HFF-Myc (cell line): Measurements from ENCODE around the gene ARPP21.

Experiments used
- DNase-seq: peaks from one replicate; pipeline ENCODE4 v3.0.0-alpha.2; 2011; ENCODE audit warnings: low read depth; ENCODE audit errors: extremely low read depth
- H3K4me3 ChIP-seq: replicated peaks from 2 replicates; pipeline ENCODE4 v1.5.1; 2011; ENCODE audit warnings: low read depth, mild to moderate bottlenecking, control low read depth, low read length
- TF ChIP-seq, protein P1 (sequence below): IDR thresholded peaks from 2 replicates; pipeline ENCODE4 v1.5.1; 2012; ENCODE audit warnings: mild to moderate bottlenecking, low read depth, low read length, control low read depth; ENCODE audit errors: missing control alignments

Gene ARPP21

DNA sequence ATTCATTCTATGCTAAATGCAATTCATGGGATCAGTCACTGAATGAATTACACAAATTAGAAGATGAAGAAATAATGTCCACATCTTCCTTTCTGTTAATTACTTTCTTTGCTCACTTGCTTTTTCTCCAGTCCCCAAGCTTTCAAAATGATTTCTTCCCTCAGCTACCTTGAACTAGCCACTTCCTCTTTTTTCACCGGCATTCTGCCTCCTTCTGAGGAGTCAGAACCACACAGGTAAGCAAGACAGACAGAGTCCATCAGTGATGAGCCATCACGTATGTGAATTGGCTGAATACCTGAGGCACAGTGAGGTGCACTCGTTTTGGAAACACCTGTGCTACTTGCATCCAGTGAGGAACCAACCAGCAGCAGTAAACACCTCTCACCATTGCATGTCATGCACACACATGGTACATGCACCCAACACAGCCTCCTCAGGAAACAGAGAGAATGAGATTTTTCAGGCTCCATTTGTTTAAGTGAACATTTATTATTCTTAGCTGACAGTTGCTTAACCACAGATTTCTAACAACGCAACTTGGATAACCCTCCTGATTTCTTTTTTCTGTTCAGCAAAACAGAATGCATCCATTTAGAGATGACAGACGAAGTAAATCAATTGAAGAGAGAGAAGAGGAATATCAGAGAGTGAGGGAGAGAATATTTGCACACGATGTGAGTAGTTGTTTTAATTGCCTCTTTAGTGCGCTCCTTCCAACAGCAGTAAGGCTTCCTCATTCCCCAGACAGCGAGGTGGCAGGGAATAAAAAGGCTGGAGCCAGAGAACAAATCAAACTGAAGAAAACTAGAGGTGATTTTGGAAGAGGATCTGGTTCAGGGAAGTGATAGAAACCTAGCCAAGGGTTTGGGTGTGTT is 69.3 kb downstream of the ARPP21 start:
- no peak for DNase-seq
- TF ChIP-seq, protein P1, sequence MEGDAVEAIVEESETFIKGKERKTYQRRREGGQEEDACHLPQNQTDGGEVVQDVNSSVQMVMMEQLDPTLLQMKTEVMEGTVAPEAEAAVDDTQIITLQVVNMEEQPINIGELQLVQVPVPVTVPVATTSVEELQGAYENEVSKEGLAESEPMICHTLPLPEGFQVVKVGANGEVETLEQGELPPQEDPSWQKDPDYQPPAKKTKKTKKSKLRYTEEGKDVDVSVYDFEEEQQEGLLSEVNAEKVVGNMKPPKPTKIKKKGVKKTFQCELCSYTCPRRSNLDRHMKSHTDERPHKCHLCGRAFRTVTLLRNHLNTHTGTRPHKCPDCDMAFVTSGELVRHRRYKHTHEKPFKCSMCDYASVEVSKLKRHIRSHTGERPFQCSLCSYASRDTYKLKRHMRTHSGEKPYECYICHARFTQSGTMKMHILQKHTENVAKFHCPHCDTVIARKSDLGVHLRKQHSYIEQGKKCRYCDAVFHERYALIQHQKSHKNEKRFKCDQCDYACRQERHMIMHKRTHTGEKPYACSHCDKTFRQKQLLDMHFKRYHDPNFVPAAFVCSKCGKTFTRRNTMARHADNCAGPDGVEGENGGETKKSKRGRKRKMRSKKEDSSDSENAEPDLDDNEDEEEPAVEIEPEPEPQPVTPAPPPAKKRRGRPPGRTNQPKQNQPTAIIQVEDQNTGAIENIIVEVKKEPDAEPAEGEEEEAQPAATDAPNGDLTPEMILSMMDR = no peak
- no peak overlapping the region for H3K4me3 ChIP-seq

DNA sequence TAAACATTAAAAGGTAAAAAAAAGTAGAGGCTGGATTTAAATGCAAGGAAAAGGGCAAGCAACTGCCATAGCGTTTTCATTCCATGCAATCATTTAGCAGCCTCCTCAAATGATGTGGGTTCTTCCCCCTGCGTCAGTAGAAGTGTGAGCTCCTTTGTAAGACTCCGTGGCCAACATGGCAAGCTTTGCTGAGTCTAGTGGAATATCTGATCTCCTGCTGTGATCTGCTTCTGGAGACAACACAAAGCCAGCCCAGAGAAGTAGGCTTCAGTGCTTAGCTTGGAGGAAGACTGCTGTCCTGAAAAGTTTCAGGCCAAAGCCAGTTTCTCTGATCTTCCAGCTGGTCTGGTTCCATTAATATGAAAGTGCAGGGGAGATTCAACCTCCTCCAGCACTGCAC is 70.4 kb downstream of the ARPP21 start:
- DNase-seq = no peak
- no peak overlapping the region for H3K4me3 ChIP-seq
- TF ChIP-seq, protein P1 = no peak

DNA sequence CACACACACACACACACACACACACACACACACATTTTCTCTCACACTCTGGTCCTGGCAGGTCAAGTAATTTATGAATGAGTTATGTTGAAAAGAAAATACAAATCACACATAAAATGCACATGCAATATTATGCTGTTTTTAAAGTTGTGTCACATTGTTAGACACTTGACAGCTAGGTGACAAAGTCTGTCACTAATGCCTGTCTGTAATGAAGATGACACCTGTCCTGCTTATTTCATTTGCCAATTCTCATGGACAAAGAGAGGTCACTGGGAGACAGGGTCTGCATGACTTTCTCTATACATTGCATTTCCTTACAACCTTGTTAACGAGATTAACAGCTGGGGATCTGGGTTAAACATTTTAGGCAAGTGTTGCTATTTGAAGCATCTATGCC is 71.2 kb downstream of the ARPP21 start:
- TF ChIP-seq, protein P1 = no peak
- DNase-seq = no peak
- H3K4me3 ChIP-seq = no peak overlapping the region

DNA sequence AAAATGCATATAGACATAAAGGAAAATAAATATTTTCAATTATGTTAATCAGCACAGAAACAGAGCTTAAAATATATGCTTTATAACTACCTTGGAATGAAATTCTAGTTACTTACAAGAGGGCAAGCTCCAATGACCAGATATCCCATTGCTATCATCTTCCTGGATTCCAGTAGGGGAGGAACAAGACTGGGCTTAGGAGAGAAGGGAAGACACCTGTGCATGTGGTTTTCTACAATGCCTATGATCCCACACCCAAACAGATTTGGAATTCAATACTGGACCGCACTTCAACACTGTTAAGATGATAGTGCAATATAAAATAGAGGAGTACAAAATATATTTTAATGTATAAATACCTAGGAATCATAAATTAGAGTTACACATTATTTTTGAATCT is 79.6 kb downstream of the ARPP21 start:
- TF ChIP-seq, protein P1 = no peak
- no peak for DNase-seq
- no peak overlapping the region for H3K4me3 ChIP-seq

DNA sequence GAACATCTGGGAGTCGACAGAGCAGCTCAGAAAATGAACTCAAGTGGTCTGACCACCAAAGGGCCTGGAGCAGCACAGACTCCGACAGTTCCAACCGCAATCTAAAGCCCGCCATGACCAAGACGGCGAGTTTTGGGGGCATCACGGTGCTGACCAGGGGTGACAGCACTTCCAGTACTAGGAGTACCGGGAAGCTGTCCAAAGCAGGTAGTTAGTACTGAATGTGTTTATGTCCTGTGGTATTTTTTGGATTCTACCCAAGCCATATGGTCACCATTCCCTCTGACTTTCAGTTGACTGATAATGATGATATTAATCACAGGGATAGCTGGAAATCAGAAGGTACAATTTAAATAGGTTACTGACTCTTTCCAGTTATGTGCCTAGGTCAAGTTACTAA is 82.3 kb downstream of the ARPP21 start:
- H3K4me3 ChIP-seq = no peak overlapping the region
- no peak for DNase-seq
- TF ChIP-seq, protein P1 = no peak

DNA sequence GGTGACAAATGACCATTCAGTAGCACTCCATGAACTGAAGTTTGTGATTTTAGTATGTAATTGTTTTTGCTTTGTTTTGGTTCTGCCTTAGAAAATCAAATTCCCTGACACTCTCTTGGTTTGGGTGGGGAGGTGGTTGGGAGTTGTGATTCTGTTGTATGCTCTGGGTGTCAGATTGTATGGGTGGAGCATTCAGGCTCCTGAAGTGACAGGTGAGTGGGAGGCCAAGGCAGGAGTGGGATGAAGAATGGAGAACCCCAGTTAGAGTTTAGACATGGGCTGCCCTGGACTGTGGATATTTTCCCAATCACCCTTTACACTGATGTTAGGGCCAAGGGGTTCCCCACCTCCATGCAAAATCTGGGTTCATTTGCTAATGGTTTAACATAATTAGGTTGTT is 83.6 kb downstream of the ARPP21 start:
- TF ChIP-seq, protein P1 = no peak

DNA sequence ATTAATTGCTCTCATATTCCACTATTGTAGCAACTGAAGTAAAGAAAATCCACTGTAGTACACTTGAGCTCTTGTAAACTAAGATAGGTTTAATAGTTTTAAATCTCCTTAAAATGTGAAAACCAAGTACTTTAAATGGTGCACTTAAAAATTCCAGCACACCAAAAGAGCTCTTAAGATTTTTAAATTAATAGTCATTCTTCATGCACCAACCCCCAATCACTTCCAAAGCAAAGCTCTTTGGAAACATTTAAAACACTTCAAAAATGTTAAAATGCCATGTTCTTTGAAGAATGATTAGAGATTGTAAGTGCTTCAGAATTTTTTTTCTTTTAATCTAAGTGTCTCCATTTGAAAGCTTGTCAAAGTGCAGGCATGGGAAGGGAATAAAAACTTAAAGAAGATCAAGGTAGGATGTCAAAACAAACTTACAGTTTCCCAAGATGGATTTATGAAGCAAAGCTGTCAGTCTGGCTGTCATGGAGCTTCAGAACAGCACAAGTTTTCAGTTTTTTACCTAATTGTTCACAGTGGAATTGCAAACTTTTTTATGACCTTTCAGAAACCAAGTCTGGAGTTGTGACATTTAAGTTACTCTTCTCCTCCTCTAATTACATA is 84.3 kb downstream of the ARPP21 start:
- no peak for DNase-seq
- TF ChIP-seq, protein P1 = no peak
- no peak overlapping the region for H3K4me3 ChIP-seq

More for the DNA sequence above, 83.6 kb downstream of the ARPP21 start:
- DNase-seq = no peak
- H3K4me3 ChIP-seq = no peak overlapping the region
